Measurements from ENCODE around the gene BMERB1. TPM values are rescaled to one million over a fixed set of nuclear protein-coding genes. Genes with fewer than 3 reads are reported as not detected.

Gene BMERB1
- total and polyA plus RNA-seq, 9 of the 15 experiments (the other 6 are each of a cell fraction or from before 2014, with no cell fraction given) = 0.29 to 2.9 (median 0.94) TPM

DNA sequence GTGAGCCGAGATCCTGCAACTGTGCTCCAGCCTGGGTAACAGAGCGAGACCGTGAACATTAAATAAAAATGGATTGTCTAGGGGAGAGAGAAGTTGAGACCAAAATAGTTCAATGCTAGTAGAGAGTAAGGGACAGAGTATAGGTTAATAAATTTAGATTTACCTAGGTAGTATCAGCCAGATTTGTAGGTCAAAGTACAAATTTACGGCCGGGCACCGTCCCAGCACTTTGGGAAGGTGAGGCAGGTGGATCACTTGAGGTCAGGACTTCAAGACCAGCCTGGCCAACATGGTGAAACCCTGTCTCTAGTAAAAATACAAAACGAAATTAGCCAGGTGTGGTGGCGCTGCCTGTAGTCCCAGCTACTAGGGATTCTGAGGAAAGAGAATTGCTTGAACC, 12.2 kb upstream of the BMERB1 start (continued):
- TF ChIP-seq, protein P1, sequence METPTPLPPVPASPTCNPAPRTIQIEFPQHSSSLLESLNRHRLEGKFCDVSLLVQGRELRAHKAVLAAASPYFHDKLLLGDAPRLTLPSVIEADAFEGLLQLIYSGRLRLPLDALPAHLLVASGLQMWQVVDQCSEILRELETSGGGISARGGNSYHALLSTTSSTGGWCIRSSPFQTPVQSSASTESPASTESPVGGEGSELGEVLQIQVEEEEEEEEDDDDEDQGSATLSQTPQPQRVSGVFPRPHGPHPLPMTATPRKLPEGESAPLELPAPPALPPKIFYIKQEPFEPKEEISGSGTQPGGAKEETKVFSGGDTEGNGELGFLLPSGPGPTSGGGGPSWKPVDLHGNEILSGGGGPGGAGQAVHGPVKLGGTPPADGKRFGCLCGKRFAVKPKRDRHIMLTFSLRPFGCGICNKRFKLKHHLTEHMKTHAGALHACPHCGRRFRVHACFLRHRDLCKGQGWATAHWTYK (CRISPR knock-in tag; IDR thresholded peaks at IDR 0.05) = no peak
- no peak for TF ChIP-seq SREBF2 (CRISPR knock-in tag; IDR thresholded peaks at IDR 0.05)

DNA sequence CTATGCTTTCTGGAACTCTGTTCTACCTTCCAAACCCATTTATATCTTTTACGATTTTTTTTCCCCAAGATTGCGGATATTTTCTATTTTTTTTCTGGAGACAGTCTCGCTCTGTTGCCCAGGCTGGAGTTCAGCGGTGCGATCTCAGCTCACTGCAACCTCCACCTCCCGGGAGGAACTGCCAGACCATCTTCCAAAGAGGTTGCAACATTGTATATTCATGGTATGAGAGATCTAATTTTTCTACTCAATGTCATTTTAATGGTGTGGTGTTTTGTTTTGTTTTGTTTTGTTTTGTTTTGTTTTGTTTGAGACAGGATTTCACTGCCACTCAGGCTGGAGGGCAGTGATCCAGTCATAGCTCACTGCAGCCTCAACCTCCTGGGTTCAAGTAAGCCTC, 8.5 kb upstream of the BMERB1 start:
- peaks cover 10 to 35% of the 10 kb centered on the region in 2 experiments; a peak in 3 of 5 replicates for H3K27me3 ChIP-seq (ENCODE audit: control insufficient read depth in 2 of 2, insufficient read depth in 2 of 2, low read length in 2 of 2)
- H3K79me2 ChIP-seq (ENCODE audit: control insufficient read depth, insufficient read depth, low read length) = no peaks in the 10 kb centered on the region
- no peak overlapping the region for H3K4me3 ChIP-seq
- ChIA-PET CTCF (ENCODE audit: low intra/inter-chr PET ratio) (no interaction called here), POLR2A (interaction anchor here (0.7 kb wide), 1 partner anchor 20 kb away, joined by 3 read pairs; no protein-coding TSS in a partner anchor)
- BruUV-seq (replicated peaks) = no TSS peak
- in situ Hi-C loops (cut with MboI) = loop anchor here (10.0 kb wide), 1 partner anchor 279 kb away; no protein-coding TSS in a partner anchor
- H3K4me1 ChIP-seq (replicated peaks in 1 of 2; ENCODE audit: control insufficient read depth in 2 of 2, insufficient read depth in 2 of 2, low read length in 2 of 2) = no peaks in the 10 kb centered on the region; a peak in 2 of 5 replicates
- no peaks in the 10 kb centered on the region for H3K36me3 ChIP-seq (ENCODE audit: control insufficient read depth, insufficient read depth, low read length)
- H3K4me2 ChIP-seq (ENCODE audit: insufficient read depth, low read length) = no peak overlapping the region
- 13% methylated on average over 6 of the region's 6 CpGs for WGBS (ENCODE audit: insufficient coverage, low coverage, missing lambda C conversion rate)
- H3K27ac ChIP-seq (ENCODE audit: extremely low read depth, low read depth, low read length) = no peak overlapping the region
- no peak overlapping the region for H3K9ac ChIP-seq (ENCODE audit: insufficient read depth in 1 of 2, low read depth in 2 of 2, low read length in 2 of 2)
- intact Hi-C loops (cut with micrococcal nuclease) = loop anchor here (2.0 to 10.0 kb wide), 3 partner anchors 125 to 279 kb away; partner anchors contain the start of gene MARF1
- no peak for ATAC-seq
- no peak for FAIRE-seq
- H4K20me1 ChIP-seq (replicated peaks; ENCODE audit: control insufficient read depth, insufficient read depth, low read length) = no peaks in the 10 kb centered on the region
- no peak for DNase-seq (ENCODE audit: extremely low read depth in 1 of 4, low spot score in 3 of 4)
- no peak overlapping the region for H2AFZ ChIP-seq (ENCODE audit: low read depth, low read length)
- H3K9me1 ChIP-seq (ENCODE audit: control insufficient read depth, insufficient read depth, low read length) = no peaks in the 10 kb centered on the region
- no peaks in the 10 kb centered on the region for H3K9me3 ChIP-seq (replicated peaks; ENCODE audit: control insufficient read depth, insufficient read depth, low read depth, low read length)
- TF ChIP-seq RBFOX2 (IDR thresholded peaks at IDR 0.05; ENCODE audit: low read depth, low read length) = no peak
- TF ChIP-seq, protein P2, sequence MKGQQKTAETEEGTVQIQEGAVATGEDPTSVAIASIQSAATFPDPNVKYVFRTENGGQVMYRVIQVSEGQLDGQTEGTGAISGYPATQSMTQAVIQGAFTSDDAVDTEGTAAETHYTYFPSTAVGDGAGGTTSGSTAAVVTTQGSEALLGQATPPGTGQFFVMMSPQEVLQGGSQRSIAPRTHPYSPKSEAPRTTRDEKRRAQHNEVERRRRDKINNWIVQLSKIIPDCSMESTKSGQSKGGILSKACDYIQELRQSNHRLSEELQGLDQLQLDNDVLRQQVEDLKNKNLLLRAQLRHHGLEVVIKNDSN (CRISPR knock-in tag; IDR thresholded peaks at IDR 0.05) = no peak
- TF ChIP-seq ZNF253 (CRISPR knock-in tag; conservative IDR thresholded peaks at IDR 0.05) = no peak
- no peak for TF ChIP-seq ZNF695 (CRISPR knock-in tag; IDR thresholded peaks at IDR 0.05)
- TF ChIP-seq ZNF561 (CRISPR knock-in tag; conservative IDR thresholded peaks at IDR 0.05) = no peak
- TF ChIP-seq, protein P3, sequence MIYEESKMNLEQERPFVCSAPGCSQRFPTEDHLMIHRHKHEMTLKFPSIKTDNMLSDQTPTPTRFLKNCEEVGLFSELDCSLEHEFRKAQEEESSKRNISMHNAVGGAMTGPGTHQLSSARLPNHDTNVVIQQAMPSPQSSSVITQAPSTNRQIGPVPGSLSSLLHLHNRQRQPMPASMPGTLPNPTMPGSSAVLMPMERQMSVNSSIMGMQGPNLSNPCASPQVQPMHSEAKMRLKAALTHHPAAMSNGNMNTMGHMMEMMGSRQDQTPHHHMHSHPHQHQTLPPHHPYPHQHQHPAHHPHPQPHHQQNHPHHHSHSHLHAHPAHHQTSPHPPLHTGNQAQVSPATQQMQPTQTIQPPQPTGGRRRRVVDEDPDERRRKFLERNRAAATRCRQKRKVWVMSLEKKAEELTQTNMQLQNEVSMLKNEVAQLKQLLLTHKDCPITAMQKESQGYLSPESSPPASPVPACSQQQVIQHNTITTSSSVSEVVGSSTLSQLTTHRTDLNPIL (CRISPR knock-in tag; IDR thresholded peaks at IDR 0.05) = no peak
- TF ChIP-seq NCOR1 (IDR thresholded peaks at IDR 0.05) = no peak
- TF ChIP-seq ZNF133 (CRISPR knock-in tag; IDR thresholded peaks at IDR 0.05) = no peak
- no peak for TF ChIP-seq ZNF143 (CRISPR knock-in tag; IDR thresholded peaks at IDR 0.05)
- TF ChIP-seq, protein P4, sequence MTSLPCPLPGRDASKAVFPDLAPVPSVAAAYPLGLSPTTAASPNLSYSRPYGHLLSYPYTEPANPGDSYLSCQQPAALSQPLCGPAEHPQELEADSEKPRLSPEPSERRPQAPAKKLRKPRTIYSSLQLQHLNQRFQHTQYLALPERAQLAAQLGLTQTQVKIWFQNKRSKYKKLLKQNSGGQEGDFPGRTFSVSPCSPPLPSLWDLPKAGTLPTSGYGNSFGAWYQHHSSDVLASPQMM (CRISPR knock-in tag; IDR thresholded peaks at IDR 0.05) = no peak
- TF ChIP-seq, protein P5, sequence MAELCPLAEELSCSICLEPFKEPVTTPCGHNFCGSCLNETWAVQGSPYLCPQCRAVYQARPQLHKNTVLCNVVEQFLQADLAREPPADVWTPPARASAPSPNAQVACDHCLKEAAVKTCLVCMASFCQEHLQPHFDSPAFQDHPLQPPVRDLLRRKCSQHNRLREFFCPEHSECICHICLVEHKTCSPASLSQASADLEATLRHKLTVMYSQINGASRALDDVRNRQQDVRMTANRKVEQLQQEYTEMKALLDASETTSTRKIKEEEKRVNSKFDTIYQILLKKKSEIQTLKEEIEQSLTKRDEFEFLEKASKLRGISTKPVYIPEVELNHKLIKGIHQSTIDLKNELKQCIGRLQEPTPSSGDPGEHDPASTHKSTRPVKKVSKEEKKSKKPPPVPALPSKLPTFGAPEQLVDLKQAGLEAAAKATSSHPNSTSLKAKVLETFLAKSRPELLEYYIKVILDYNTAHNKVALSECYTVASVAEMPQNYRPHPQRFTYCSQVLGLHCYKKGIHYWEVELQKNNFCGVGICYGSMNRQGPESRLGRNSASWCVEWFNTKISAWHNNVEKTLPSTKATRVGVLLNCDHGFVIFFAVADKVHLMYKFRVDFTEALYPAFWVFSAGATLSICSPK (IDR thresholded peaks at IDR 0.05; ENCODE audit: borderline replicate concordance) = no peak
- no peak for TF ChIP-seq ZNF586 (CRISPR knock-in tag; conservative IDR thresholded peaks at IDR 0.05)
- TF ChIP-seq SMARCB1 (IDR thresholded peaks at IDR 0.05; ENCODE audit: insufficient read length, low read depth) = no peak
- no peak for TF ChIP-seq DMBX1 (CRISPR knock-in tag; IDR thresholded peaks at IDR 0.05; ENCODE audit: borderline replicate concordance)
- no peak for TF ChIP-seq ZC3H4 (CRISPR knock-in tag; IDR thresholded peaks at IDR 0.05; ENCODE audit: borderline replicate concordance)

All from K562 (cell line).